HCT116 (cell line): ENCODE results near the gene RXFP1.

ENCODE experiments used
- POLR2AphosphoS5 ChIP-seq: IDR thresholded peaks from 2 replicates; pipeline ENCODE4 v1.6.1; 2011; ENCODE audit warnings: mild to moderate bottlenecking, low read depth, low read length, moderate library complexity
- RAD21 ChIP-seq: IDR thresholded peaks from 2 replicates; pipeline ENCODE4 v1.6.1; 2012; ENCODE audit warnings: low read depth, mild to moderate bottlenecking
- TCF7L2 ChIP-seq: IDR thresholded peaks from 2 replicates; pipeline ENCODE4 v1.7.0; 2011; ENCODE audit warnings: borderline replicate concordance, inconsistent platforms; ENCODE audit not compliant: insufficient read depth, insufficient read length; ENCODE audit errors: extremely low read depth
- YY1 ChIP-seq: IDR thresholded peaks from 2 replicates; pipeline ENCODE4 v1.6.1; 2011; ENCODE audit warnings: low read length, low read depth, moderate library complexity, mild to moderate bottlenecking; ENCODE audit not compliant: insufficient replicate concordance; ENCODE audit errors: extremely low read depth
- ZFX ChIP-seq: fragments of 450-650 bp; IDR thresholded peaks from 2 replicates; pipeline ENCODE4 v1.6.1; 2017
- ZNF274 ChIP-seq: fragments of 200-500 bp; sonication (Bioruptor generic); IDR thresholded peaks from 2 replicates; pipeline ENCODE4 v1.6.1; 2014; ENCODE audit warnings: mild to moderate bottlenecking, low read depth, low read length, inconsistent platforms
- TF ChIP-seq, protein P1 (sequence below): IDR thresholded peaks from 2 replicates; pipeline ENCODE4 v1.6.1; 2012
- TF ChIP-seq, protein P2 (sequence below), 3 experiments: fragments of 200-600 bp in 1 of 3; sonication (generic) in 1 of 3; IDR thresholded peaks in 2 of 3; conservative IDR thresholded peaks in 1 of 3; 2 replicates each; pipeline ENCODE4 v1.5.1; 2012 to 2017; ENCODE audit warnings: low read depth in 2 of 3, low read length in 2 of 3, antibody characterized with exemption in 1 of 3, borderline replicate concordance in 1 of 3, control low read depth in 1 of 3, mild to moderate bottlenecking in 1 of 3, mixed read lengths in 1 of 3, mixed run types in 1 of 3, moderate library complexity in 1 of 3; ENCODE audit not compliant: insufficient read depth in 1 of 3
- TF ChIP-seq, protein P3 (sequence below): IDR thresholded peaks from 2 replicates; pipeline ENCODE4 v1.6.1; 2012

DNA sequence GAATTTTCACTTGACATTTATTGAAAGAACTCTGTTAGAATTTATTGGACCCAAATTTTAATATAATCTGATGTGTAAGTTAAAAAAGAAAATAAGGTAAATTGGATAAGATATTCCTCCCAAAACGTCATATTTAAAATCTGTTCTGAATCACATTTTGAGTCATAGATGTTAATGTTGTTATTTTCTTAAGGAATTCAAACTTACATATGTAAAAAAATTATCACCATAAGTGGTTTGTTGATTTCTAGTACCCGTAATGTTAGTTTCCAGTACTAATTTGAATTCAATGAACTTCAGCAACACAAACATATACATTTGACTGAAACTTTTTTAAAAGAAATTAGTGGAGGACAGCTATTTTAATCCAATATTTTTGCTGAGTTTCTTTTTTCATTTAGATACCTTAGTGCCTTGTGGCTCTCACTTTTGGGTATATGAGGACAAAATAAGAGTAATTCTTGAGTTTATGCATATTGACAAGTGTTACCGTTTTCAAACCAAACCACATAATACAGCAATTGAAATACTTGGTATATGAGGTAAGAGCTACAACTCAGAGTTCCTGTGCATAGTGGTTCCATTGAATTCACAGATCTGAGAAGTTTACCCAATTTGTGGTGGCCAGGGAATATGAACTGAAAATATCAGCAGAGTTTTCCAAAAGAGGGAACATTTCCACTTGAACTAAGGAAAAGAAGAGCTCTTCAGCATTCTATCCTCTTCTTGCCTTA lies 78.2 kb downstream of the RXFP1 start:
- TF ChIP-seq, protein P1, sequence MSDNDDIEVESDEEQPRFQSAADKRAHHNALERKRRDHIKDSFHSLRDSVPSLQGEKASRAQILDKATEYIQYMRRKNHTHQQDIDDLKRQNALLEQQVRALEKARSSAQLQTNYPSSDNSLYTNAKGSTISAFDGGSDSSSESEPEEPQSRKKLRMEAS: no peak
- TF ChIP-seq, protein P2, sequence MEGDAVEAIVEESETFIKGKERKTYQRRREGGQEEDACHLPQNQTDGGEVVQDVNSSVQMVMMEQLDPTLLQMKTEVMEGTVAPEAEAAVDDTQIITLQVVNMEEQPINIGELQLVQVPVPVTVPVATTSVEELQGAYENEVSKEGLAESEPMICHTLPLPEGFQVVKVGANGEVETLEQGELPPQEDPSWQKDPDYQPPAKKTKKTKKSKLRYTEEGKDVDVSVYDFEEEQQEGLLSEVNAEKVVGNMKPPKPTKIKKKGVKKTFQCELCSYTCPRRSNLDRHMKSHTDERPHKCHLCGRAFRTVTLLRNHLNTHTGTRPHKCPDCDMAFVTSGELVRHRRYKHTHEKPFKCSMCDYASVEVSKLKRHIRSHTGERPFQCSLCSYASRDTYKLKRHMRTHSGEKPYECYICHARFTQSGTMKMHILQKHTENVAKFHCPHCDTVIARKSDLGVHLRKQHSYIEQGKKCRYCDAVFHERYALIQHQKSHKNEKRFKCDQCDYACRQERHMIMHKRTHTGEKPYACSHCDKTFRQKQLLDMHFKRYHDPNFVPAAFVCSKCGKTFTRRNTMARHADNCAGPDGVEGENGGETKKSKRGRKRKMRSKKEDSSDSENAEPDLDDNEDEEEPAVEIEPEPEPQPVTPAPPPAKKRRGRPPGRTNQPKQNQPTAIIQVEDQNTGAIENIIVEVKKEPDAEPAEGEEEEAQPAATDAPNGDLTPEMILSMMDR (IDR thresholded peaks at IDR 0.05 in 2 of 3, conservative IDR thresholded peaks at IDR 0.05 in 1 of 3; ENCODE audit: borderline replicate concordance in 1 of 3, insufficient read depth in 1 of 3, low read depth in 2 of 3, low read length in 2 of 3): no peak
- no peak for TF ChIP-seq TCF7L2
- TF ChIP-seq, protein P3, sequence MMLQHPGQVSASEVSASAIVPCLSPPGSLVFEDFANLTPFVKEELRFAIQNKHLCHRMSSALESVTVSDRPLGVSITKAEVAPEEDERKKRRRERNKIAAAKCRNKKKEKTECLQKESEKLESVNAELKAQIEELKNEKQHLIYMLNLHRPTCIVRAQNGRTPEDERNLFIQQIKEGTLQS: no peak
- no peak for TF ChIP-seq ZFX
- no peak for TF ChIP-seq ZNF274
- TF ChIP-seq YY1: no peak
- TF ChIP-seq POLR2AphosphoS5: no peak
- TF ChIP-seq RAD21: no peak
